Right ventricle myocardium superior (tissue), 1 donor: ENCODE results near the gene FRMD4A. TPM values are rescaled to one million over a fixed set of nuclear protein-coding genes. Genes with fewer than 3 reads are reported as not detected.
"Not testable (repeated sequence)": the region's sequence is repeated elsewhere in the genome, so short reads cannot be mapped to it uniquely, and the experiment has no call there.

Experiments
- ATAC-seq: fragments of 200-7000 bp; cut with Tn5 transposase; one replicate; pipeline ENCODE4 v1.9.1; 2020; ENCODE audit warnings: mild to moderate bottlenecking; ENCODE audit not compliant: poor library complexity
- DNase-seq: peaks from one replicate; pipeline ENCODE4 v3.0.0-alpha.2; 2020
- intact Hi-C: fragments of 100-400 bp; cut with DNase I; formaldehyde crosslinking; loops from one replicate; pipeline ENCODE4 v1.11.2; 2022
- total RNA-seq: library from RNA; stranded (reverse); fragmentation: NEBNext Ultra II Directional; extraction: Animal tissue kit (Norgen Biotek cat#: 25700); gene quantifications from one replicate; pipeline ENCODE4 v1.2.1, GENCODE V29; 2021
- donor health status: DM: no; HTN: yes; CAD: no; lungs with severe emphysema.

The FRMD4A gene
- total RNA-seq, 1 donor from 2014 or later: 33.2 TPM

DNA sequence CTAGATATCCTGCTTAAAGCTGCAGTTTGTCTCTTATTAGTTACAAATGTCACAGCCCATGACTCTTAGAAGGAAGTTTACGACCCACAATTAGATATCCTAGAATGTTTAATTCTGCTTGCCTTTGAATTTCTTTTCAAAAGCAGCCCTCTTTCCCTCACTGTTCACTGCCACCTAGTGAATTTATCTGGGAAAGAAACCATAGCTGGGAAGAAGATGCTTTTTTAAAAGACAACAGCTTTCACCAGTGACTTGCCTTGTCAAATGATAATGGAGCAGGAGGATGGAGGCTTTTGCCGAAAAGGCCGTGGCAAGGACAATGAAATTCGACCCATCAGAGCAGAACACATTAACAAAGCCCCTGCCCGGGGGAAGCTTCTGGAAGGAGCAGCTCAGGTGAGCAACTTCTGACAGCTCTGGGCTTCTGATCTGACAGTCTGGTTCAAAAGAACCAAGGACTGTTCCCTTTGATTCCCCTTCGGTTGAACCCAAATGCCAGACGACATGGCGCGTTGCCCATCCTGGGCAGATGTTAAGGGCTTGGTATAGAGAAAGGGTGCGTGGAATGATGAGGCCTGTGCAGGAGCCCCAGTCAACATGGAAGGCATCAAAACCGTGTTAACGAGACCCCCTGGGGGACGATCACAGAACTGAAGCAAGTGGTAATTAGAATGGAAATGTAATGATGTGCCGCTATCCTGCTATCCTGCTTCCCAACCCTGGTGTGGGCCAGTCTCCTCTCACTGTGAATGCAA is 236.8 kb downstream of the FRMD4A start:
- peak; percentile 68 for ATAC-seq
- intact Hi-C loops: loop anchor here (5.0 kb wide), 1 partner anchor 307 kb away; no protein-coding TSS in a partner anchor
- DNase-seq: no peak

DNA sequence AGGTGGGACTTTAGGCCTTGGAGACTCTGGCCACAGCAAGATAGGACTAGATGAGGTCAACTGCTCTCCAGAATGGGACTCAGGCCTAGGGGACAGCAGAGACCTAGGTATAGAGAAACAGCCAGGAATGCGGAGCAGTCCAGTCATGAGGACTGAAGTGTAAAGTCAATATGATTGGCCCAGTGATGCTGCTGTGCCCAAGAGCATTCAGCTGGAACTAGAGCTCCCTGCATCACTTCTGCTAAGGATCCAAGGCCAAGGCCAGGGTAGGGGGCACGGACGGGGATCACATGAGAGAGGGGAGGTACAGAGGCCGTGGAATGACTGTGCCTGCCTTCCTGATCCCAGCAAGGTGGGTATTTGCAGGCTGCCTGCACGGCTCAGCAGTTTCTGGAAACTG is 237.9 kb downstream of the FRMD4A start:
- ATAC-seq (no peak), DNase-seq (no peak)
- intact Hi-C loops: loop anchor here (5.0 kb wide), 1 partner anchor 305 kb away; no protein-coding TSS in a partner anchor

DNA sequence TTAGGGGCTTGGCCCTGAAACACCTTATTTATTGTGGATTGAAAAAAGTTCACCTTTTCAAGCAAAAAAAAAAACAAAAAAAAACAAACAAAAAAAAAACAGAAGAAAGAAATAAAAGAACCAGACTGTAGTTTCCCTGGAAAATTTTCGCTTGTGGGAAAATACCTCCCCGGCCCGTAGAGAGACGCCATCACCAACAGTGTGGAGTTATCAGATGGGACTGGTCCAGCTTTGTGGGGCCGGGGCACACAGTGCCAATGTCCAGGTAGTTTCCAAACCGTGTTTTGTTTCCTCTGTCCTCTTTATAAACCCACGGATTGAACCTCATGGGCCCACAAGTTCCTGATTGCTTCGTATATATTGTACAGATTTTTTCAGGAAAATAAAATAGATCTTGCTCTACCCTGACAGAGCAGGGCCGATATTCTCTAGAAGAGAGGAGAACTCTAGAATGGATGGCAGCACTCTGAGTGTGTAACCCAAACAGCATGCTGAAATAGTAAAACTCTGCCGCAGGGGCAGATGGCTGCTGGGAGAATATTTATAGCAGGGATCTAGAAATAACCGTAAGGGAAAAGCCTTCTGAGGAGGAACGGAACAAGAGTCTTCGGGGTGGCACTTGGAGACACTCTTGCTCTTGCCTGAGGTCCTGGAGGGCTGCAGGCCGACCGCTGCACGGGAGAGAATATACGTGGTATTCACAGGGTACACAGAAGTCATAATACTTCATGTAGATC is 241.0 kb downstream of the FRMD4A start:
- peak; percentile 48 for ATAC-seq
- DNase-seq: no peak
- intact Hi-C loops: loop anchor here (5.0 kb wide), 1 partner anchor 302 kb away; no protein-coding TSS in a partner anchor

DNA sequence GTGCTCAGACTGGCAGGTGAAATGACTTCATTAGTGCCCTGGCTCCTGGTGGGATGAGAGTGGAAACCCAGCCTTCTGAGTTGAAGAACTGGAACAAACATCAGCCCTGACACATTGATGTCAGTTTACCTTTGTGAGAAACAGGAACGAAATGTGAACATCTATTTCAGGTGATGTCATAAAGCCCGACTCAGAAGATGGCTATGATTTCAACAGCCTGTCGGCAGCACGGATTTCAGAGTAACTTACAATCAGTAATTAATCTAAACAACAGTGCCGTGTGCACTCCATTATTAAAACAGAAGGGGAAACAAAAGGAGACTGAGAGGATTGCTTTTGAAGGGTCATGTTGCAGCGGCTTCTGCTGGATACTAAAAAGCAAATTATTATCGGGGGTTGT is 243.2 kb downstream of the FRMD4A start:
- intact Hi-C loops: no loop called here
- DNase-seq (no peak), ATAC-seq (no peak)

DNA sequence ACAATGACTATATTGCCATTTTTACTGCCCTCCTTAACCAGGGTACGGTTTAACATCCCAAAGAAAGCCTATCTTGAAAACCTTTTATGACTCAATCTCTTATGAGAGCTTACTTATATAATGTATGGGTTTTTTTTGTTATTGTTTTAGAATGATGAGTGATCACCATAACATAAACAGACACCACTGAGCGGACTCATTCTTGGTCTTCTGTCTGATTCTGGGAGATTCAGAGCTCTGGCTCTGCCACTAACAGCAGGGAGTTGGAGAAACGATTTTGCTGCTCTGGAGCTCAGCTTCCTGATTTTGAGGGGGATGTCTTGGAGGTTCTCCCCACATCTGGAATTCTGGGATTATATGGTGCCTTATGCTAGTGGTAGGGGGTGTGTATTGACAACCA is 244.1 kb downstream of the FRMD4A start:
- intact Hi-C loops: no loop called here
- ATAC-seq: no peak

DNA sequence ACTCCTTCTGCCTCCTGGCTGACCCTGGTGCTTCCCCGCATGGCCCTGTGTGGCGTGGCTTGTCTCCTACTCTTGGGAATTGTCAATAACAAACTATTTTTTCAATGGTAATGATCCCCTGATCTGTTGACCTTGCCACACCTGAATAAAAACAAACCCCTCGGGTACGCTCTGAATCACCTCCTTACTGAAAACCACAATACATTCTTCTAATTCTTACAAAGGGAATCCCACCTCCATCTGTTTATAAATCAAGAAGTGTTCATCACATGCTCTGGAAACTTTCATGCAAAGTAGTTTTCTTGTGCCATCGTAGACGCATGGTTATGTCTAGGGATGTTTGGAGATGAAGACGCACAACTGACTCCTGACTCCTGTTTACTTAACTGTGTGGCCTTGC is 245.8 kb downstream of the FRMD4A start:
- ATAC-seq (no peak), DNase-seq (no peak)
- intact Hi-C loops: no loop called here

More for the DNA sequence above, 244.1 kb downstream of the FRMD4A start:
- DNase-seq: no peak

DNA sequence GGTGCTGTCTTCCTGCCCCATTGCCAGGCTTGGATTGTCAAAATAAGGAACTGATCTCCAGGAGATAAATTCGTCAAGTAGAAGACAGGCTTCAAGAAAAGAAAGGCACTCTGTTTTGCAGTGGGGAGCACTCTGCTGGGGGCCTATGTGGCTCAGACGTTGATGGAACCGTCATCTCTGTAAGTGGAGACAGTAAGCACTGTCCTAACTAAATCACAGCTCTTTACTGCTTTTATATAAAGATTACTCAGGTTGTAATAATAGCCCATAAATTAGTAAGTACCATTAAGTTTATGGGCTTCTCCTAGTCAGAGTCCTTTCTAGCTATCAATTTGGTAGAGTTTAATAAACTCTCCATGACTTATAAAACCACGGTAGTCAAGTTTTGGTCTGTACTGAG is 249.9 kb downstream of the FRMD4A start:
- intact Hi-C loops: no loop called here
- DNase-seq (no peak), ATAC-seq (no peak)

DNA sequence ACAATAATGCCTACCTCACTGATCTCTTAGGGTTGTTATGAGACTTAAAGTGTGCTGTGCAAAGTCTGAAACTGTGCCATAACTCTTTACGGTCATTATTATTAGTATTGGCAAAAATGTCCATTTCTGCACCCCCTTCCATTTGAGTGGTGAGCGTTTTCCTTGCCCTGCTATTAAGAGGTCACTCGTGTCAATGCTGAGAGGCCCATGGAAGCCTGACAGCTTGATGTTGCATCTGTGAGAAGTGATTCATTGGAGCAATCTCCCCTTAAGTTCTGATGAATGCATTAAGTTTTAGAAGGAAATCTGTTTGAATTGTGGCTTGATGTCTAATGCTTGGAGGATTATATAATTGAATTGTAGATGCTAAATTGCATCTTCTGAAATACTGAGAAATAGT is 253.3 kb downstream of the FRMD4A start:
- intact Hi-C loops: no loop called here
- no peak for ATAC-seq
- no peak for DNase-seq

DNA sequence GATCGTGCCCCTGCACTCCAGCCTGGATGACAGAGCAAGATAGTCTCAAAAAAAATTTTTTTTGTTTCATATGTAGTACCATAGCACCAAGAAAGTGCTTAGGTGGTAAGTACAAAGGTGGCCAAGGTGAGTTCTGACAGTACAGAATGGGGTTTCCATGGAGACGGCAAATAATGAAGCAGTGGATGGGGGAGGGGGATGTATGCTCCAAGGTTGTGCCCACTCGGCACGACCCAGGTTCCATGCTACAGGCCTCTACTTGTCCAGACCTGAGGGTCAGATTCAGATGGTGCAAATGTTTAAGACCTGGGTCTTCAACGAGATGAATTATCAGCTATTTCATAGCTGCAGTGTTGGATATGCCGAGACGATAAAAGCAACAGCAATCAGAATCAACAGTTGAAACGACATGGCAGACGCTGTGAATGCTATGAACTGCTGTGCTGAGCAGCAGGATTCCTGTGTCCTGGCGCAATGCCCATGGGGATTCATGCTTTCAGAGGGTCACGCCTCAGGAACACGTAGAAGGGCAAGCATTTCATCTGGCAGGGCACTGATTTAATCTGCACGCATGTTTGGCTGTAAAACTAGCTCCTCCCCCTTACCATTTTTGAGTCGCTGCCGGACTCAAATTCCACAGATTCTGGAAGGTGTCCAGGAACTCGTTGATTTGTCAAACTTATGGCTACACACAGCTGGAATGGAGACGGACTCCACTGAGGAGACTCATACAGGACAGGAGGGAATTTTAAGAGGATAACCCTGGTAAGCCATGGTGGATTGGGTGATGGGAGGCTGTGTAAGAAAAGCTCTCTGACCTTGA is 256.5 kb downstream of the FRMD4A start:
- intact Hi-C loops: no loop called here
- DNase-seq: peak; percentile 89
- ATAC-seq: peak; percentile 97

DNA sequence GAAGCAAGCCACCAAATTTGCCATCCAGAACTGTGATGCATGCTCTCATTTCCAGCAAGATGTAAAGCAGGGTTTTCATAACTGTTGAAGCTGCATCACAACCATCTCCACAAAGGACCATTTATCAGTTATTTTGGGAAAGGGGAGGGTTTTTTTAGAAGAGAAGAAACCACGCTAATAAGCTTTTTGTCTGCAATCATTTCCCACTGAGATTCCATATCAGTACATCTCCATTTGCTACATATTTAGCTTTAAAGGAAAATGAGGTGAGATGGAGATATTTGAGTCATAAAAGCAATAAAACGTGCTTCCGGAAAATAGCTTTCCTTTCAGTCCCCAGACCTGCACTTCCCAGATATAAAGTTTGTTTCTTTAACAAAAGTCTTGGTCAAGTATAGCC is 258.2 kb downstream of the FRMD4A start:
- intact Hi-C loops: no loop called here
- no peak for ATAC-seq

DNA sequence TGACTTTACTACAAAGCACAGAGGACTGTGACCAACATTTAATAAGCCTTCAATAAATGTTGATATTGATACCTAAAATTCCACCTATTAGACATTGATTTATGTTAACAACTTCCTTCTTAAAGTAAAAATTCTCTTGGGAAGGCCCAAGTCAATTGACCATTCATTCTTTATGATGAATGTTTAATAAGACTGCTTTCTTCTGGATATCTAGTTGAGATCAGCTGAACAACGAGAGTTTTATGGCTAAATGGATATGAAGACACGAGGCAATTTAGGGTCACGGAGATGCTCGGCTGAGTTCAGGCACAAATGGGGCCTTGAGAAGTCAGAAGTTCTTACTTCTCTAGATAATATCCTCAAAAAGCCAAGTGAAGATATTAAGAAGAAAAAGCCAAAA is 258.8 kb downstream of the FRMD4A start:
- DNase-seq: no peak
- intact Hi-C loops: no loop called here
- ATAC-seq: no peak

More for the DNA sequence above, 258.2 kb downstream of the FRMD4A start:
- no peak for DNase-seq

DNA sequence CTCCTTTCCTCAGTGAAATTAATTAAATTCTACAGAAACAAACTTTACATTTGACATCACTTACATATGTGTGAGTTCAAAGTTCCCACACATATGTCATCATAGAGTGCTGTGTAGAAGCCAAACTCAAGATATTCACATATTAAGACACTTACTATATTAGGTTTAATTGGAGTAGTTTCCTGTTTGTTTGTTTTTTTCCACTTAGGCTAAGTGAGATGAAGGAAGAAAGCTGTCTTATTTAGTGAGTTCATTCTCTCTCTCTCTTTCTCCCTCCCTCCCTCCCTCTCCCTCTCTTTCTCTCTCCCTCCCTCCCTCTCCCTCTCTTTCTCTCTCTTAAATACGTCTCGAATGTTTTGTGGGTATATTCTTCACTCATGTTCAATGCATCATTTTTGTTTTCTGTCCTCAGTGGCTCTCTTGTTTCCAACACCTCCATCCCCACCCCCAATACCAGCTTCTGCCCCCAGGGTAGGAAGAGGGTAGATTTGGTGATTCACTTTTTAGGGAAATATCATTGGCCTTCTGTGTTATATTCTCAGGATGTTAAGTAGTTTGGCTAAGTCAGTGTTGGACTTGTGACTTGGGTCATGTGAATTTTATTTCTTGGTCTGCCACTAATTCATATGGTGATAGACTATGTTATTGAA is 262.0 kb downstream of the FRMD4A start:
- DNase-seq (no peak), ATAC-seq (no peak)
- intact Hi-C loops: no loop called here

DNA sequence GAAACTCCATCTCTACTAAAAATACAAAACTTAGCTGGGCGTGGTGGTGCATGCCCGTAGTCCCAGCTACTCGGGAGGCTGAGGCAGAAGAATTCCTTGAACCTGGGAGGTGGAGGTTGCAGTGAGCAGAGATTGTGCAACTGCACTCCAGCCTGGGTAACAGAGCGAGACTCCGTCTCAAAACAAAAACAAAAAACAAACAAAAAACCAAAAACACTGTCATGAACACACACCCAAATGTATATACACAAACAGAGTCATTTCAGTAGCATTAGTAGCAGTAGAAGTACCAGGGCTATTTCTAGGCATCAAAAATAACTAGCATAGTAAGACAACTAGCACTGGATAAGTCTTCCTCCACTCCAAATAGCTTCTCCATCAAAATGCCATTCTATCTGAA is 263.1 kb downstream of the FRMD4A start:
- intact Hi-C loops, ATAC-seq: not testable (repeated sequence)

DNA sequence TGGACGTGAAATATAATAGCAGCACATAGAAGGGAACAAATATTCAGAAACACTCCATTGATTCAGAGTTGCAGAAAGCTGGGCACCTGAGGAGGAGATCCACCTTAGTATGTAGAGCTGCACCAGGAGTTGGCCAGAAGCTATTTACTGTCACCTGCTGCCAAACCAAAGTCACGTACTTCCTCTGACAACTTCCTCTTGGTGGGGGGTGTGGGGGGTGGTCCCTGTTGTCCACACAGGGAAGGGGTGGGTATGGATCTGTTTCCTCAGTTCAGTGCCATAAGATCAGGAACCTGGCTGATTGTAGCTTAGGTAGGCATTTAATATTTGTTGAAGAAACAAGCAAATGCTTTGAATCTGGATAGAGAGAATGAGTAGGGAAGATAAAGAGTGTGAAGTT is 264.6 kb downstream of the FRMD4A start:
- ATAC-seq (no peak), DNase-seq (no peak)
- intact Hi-C loops: no loop called here

More for the DNA sequence above, 263.1 kb downstream of the FRMD4A start:
- not testable (repeated sequence) for DNase-seq

DNA sequence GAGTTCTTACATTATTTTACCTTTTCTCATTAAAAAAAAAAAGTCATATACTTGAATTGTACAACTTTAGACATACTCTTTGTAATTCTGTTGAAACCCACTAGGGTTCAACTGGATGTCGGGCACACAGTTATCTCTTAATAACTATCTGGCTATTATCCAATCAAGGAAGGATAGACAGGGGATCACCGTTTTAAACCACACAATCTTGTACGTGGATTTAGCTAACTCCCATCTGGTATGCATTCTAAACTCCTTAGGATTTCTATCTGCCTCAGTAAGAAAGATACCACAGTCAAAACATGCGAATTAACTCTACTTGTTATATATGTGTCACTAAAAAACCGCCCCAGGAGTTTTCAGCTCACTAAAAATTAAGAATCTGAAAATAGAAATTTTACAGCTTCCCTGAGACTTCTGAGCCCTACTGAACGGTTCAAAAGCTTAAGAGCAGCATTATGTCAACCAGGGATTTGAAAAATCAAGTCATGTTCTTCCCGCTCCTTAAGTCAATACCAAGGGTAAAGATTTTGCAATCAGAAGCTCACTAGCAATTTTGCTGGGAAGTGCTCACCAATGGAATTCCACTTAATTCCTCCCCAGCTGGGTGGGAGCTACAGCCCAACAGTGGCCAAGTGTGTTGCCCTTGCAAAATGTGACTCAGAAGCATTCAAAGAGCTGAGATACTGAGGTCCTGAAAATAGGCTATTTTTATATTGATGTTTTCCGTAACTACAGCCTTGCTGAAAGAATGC is 267.0 kb downstream of the FRMD4A start:
- DNase-seq (peak; percentile 47), ATAC-seq (peak; percentile 84)
- intact Hi-C loops: no loop called here

DNA sequence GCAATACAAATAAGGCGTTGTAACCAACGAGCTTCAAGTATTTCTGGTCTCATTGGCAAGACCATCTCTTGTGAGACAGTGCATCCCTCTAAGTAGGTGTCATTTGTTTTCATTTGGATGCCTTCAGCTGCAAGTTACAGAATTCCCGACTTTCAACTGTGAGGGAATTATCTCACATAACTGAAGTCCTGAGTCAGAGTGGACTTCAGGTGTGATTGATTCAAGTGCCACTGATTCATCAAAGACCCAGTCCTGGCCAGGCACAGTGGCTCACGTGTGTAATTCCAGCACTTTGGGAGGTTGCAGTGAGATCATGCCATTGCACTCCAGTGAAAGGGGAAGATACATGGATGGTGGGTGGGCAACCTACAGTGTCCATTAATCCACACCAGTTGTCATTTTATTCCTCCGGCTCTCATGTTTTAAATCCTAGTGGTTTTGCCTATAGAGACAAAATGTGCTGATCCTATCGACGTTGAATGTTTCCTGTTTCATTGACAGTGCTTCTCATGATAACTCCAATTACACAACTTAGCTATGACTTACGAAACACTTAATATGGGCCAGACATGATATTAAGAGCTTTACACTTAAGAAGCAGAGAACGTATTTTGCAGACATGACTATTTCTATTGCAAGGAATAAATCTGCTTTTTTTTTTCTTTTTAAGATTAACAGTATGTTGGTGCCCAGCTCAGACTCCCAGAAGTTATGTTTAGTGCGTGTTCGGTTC is 268.0 kb downstream of the FRMD4A start:
- DNase-seq (no peak), ATAC-seq (no peak)
- intact Hi-C loops: no loop called here

DNA sequence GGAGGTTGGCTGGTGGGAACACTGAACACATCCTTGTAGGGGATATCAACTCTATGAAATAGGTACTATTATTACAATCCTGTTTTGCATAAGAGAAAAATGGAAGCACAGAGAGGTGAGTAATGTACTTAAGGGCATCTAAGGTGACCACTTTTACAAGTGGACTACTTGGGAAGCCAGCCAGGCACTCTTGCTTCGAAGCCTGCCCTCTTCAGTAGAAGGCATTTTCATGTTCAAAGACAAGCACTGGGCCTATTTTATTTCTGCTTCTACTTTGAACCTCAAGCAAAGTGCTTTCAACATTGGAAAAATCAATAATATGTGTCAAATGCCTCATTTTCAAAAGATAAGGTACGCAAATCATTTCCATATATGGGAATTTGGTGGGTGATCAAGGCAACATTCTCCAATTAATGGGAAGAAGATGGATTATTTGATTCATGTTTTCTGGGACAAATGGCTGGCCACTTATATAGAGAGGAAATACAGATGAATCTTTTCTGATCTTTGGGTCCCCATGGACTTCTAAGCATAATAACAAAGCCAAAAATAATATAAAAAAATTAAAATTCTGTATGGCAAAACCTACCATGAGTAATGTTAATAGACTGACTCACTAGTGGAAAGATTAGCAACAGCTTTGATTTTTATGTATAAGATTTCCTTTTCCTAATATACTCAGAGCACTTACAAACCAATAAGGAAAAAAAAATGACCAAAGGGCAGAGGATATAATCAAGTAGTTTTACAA is 270.2 kb downstream of the FRMD4A start:
- intact Hi-C loops: no loop called here
- DNase-seq (no peak), ATAC-seq (peak; percentile 59)
